K562 (cell line): ENCODE data around the gene E2F2. TPM values are rescaled to one million over a fixed set of nuclear protein-coding genes. Genes with fewer than 3 reads are reported as not detected.

Source experiments
- CC2D1A ChIP-seq: fragments of 450-650 bp; IDR thresholded peaks from 2 replicates; pipeline ENCODE4 v1.6.1; 2017; ENCODE audit warnings: mild to moderate bottlenecking
- CREM ChIP-seq: IDR thresholded peaks from 2 replicates; pipeline ENCODE4 v1.6.1; 2014; ENCODE audit warnings: antibody characterized with exemption, low read depth
- HDAC3 ChIP-seq: fragments of 450-650 bp; IDR thresholded peaks from 2 replicates; pipeline ENCODE4 v1.6.1; 2018; ENCODE audit warnings: borderline replicate concordance, mild to moderate bottlenecking, moderate library complexity; ENCODE audit not compliant: partially characterized antibody
- HIVEP1 ChIP-seq: fragments of 250-450 bp; sonication (Bioruptor Pico); IDR thresholded peaks from 2 replicates; pipeline ENCODE4 v1.4.0; 2020; ENCODE audit warnings: mild to moderate bottlenecking
- HNRNPUL1 ChIP-seq: fragments of 200-400 bp; formaldehyde crosslinking; IDR thresholded peaks from 2 replicates; pipeline ENCODE4 v1.6.1; 2017; ENCODE audit warnings: low read length
- HSF4 ChIP-seq: fragments of 250-450 bp; sonication (Bioruptor Pico); IDR thresholded peaks from 2 replicates; pipeline ENCODE4 v2.1.2; 2022; ENCODE audit warnings: mild to moderate bottlenecking, moderate library complexity, borderline replicate concordance
- L3MBTL2 ChIP-seq: fragments of 450-650 bp; IDR thresholded peaks from 2 replicates; pipeline ENCODE4 v1.6.1; 2016; ENCODE audit warnings: mild to moderate bottlenecking, moderate library complexity
- LCOR ChIP-seq: sonication (generic); formaldehyde crosslinking; IDR thresholded peaks from 2 replicates; pipeline ENCODE4 v1.8.0; 2022; ENCODE audit warnings: mild to moderate bottlenecking, missing genetic modification reagents
- SP2 ChIP-seq: IDR thresholded peaks from 2 replicates; pipeline ENCODE4 v1.6.1; 2011; ENCODE audit warnings: mild to moderate bottlenecking, low read depth, low read length, moderate library complexity; ENCODE audit not compliant: poor library complexity, severe bottlenecking; ENCODE audit errors: extremely low read depth
- SREBF1 ChIP-seq: fragments of 150-350 bp; IDR thresholded peaks from 2 replicates; pipeline ENCODE4 v1.6.1; 2014; ENCODE audit warnings: antibody characterized with exemption, low read depth, low read length, borderline replicate concordance
- STAT5A ChIP-seq: IDR thresholded peaks from 2 replicates; pipeline ENCODE4 v1.6.1; 2012; ENCODE audit warnings: low read length, inconsistent platforms, borderline replicate concordance
- TAF7 ChIP-seq: fragments of 450-650 bp; IDR thresholded peaks from 2 replicates; pipeline ENCODE4 v1.6.1; 2016; ENCODE audit warnings: missing genetic modification characterization, missing compliant biosample characterization
- YY1 ChIP-seq, 3 experiments: IDR thresholded peaks; 2 replicates each; pipeline ENCODE4 v1.6.1; 2011; ENCODE audit warnings: low read length in 2 of 3, mild to moderate bottlenecking in 2 of 3, moderate library complexity in 2 of 3, borderline replicate concordance in 1 of 3, control low read depth in 1 of 3, low read depth in 1 of 3; ENCODE audit not compliant: insufficient read depth in 3 of 3, insufficient replicate concordance in 2 of 3, control insufficient read depth in 1 of 3, insufficient read length in 1 of 3; ENCODE audit errors: extremely low read depth in 1 of 3
- ZNF282 ChIP-seq: sonication (generic); formaldehyde crosslinking; IDR thresholded peaks from 2 replicates; pipeline ENCODE4 v1.8.1; 2023; ENCODE audit warnings: missing genetic modification reagents
- ZNF551 ChIP-seq: fragments of 250-450 bp; sonication (Bioruptor Pico); IDR thresholded peaks from 2 replicates; pipeline ENCODE4 v1.5.0; 2021; ENCODE audit warnings: mild to moderate bottlenecking, moderate library complexity
- polyA plus RNA-seq, 8 experiments: library from polyadenylated mRNA; depleted of rRNA in 4 of 8; stranded (reverse) in 5 of 8; unstranded in 3 of 8; fragments of >200 nt; fragmentation: Nextera tagmentation in 2 of 8; fragmentation: Illumina TruSeq in 1 of 8; extraction: Ambion mirVana in 2 of 8; extraction: Trizol in 1 of 8; gene quantifications; 2 replicates each; pipeline versions ENCODE4 v1.2.1 to v1.2.3, GENCODE V29; 2011 to 2014; ENCODE audit warnings: inconsistent platforms in 1 of 8, missing spikeins in 1 of 8
- total RNA-seq, 7 experiments: library from RNA; depleted of rRNA in 6 of 7; stranded (reverse); fragments of >200 nt in 6 of 7; fragmentation: Illumina TruSeq in 2 of 7; extraction: Trizol in 2 of 7; gene quantifications; 2 replicates each; pipeline versions ENCODE4 v1.2.1 to v1.2.3, GENCODE V29; 2011 to 2021; ENCODE audit warnings: low replicate concordance in 1 of 7
- TF ChIP-seq, protein P1 (sequence below), 2 experiments: IDR thresholded peaks in 1 of 2; conservative IDR thresholded peaks in 1 of 2; 2 replicates each; pipeline ENCODE4 v1.6.1; 2016; ENCODE audit warnings: low read depth in 2 of 2, mild to moderate bottlenecking in 1 of 2, missing compliant biosample characterization in 1 of 2, missing genetic modification characterization in 1 of 2, moderate library complexity in 1 of 2
- TF ChIP-seq, protein P2 (sequence below): fragments of 250-450 bp; sonication (Bioruptor Pico); IDR thresholded peaks from 2 replicates; pipeline ENCODE4 v1.5.0; 2020; ENCODE audit warnings: mild to moderate bottlenecking, borderline replicate concordance
- TF ChIP-seq, protein P3 (sequence below): fragments of 450-650 bp; formaldehyde crosslinking; IDR thresholded peaks from 2 replicates; pipeline ENCODE4 v1.4.0; 2022; ENCODE audit warnings: mild to moderate bottlenecking, moderate library complexity
- TF ChIP-seq, protein P4 (sequence below): conservative IDR thresholded peaks from 2 replicates; pipeline ENCODE4 v1.6.1; 2011; ENCODE audit warnings: low read depth, mild to moderate bottlenecking, low read length; ENCODE audit not compliant: control insufficient read depth

E2F2 gene
- total and polyA plus RNA-seq, 9 of the 15 experiments (the other 6 are each of a cell fraction or from before 2014, with no cell fraction given) = 3.1 to 25.3 (median 11.4) TPM

DNA sequence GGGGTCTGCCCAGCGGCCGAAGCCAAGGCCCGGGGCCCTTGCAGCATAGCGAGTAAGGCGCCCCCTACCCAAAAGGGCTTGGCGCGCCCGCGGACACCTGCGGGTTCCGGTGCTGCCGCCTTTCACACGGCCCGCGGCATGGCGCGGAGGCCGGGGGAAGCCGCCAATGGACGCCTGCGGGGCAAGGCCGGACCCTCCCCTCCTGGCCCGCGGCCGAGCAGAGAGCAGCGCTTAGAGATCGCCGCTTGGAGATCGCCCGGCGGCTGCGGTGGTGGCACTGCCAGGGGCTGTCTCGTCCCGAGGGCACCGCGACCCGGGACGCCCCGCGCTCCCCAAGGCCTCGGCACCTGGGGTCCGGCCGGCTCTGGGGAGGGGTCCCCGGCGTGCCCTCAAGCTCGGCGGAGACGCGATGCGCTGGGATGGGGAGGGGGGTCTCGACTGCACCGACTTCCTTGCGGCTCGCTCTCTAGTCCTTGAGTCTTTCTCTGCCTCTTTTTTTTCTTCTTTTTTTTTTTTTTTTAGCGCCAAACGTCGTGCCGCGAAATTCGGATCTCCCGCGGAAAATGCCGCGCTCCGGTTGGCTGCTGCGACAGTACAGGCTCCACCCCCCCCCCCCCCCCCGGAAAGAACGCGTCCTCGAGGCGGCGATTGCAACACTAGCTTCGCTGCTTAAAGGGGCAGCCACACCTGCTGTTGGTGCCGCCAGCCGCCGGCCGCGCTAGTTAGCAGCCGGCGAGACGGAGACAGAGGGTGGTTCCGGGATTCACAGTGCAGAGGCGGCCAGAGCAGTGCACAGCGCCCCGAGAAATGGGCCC, at the start of gene E2F2 (continued):
- TF ChIP-seq, protein P1, sequence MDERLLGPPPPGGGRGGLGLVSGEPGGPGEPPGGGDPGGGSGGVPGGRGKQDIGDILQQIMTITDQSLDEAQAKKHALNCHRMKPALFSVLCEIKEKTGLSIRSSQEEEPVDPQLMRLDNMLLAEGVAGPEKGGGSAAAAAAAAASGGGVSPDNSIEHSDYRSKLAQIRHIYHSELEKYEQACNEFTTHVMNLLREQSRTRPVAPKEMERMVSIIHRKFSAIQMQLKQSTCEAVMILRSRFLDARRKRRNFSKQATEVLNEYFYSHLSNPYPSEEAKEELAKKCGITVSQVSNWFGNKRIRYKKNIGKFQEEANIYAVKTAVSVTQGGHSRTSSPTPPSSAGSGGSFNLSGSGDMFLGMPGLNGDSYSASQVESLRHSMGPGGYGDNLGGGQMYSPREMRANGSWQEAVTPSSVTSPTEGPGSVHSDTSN (CRISPR knock-in tag; IDR thresholded peaks at IDR 0.05; ENCODE audit: low read depth) = no peak
- TF ChIP-seq, protein P1 (tag; conservative IDR thresholded peaks at IDR 0.05; ENCODE audit: low read depth) = no peak
- TF ChIP-seq HDAC3 (no peak), STAT5A (0 out of 2 replicates have a peak, but pooled peaks have one; percentile 17), YY1 (IDR thresholded peaks at IDR 0.05; ENCODE audit: borderline replicate concordance in 1 of 3, control insufficient read depth in 1 of 3, extremely low read depth in 1 of 3, insufficient read depth in 3 of 3, insufficient read length in 1 of 3, insufficient replicate concordance in 2 of 3, low read depth in 1 of 3, low read length in 2 of 3) (peak in 2 of 3 experiments; percentile 36 to 74), SREBF1 (no peak), SP2 (no peak), L3MBTL2 (peak; percentile 92), CREM (peak; percentile 81), ZNF551 (CRISPR knock-in tag) (no peak), HIVEP1 (CRISPR knock-in tag) (no peak), TAF7 (tag) (peak; percentile 43; the same call in 1 of the 2 replicates), HSF4 (CRISPR knock-in tag) (no peak), HNRNPUL1 (no peak), ZNF282 (0 out of 2 replicates have a peak, but pooled peaks have one; percentile 71), LCOR (CRISPR knock-in tag) (peak; percentile 96; the same call in 1 of the 2 replicates), CC2D1A (0 out of 2 replicates have a peak, but pooled peaks have one; percentile 38)
- TF ChIP-seq, protein P2, sequence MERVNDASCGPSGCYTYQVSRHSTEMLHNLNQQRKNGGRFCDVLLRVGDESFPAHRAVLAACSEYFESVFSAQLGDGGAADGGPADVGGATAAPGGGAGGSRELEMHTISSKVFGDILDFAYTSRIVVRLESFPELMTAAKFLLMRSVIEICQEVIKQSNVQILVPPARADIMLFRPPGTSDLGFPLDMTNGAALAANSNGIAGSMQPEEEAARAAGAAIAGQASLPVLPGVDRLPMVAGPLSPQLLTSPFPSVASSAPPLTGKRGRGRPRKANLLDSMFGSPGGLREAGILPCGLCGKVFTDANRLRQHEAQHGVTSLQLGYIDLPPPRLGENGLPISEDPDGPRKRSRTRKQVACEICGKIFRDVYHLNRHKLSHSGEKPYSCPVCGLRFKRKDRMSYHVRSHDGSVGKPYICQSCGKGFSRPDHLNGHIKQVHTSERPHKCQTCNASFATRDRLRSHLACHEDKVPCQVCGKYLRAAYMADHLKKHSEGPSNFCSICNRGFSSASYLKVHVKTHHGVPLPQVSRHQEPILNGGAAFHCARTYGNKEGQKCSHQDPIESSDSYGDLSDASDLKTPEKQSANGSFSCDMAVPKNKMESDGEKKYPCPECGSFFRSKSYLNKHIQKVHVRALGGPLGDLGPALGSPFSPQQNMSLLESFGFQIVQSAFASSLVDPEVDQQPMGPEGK (CRISPR knock-in tag) = no peak
- TF ChIP-seq, protein P3, sequence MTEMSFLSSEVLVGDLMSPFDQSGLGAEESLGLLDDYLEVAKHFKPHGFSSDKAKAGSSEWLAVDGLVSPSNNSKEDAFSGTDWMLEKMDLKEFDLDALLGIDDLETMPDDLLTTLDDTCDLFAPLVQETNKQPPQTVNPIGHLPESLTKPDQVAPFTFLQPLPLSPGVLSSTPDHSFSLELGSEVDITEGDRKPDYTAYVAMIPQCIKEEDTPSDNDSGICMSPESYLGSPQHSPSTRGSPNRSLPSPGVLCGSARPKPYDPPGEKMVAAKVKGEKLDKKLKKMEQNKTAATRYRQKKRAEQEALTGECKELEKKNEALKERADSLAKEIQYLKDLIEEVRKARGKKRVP = no peak
- TF ChIP-seq, protein P4, sequence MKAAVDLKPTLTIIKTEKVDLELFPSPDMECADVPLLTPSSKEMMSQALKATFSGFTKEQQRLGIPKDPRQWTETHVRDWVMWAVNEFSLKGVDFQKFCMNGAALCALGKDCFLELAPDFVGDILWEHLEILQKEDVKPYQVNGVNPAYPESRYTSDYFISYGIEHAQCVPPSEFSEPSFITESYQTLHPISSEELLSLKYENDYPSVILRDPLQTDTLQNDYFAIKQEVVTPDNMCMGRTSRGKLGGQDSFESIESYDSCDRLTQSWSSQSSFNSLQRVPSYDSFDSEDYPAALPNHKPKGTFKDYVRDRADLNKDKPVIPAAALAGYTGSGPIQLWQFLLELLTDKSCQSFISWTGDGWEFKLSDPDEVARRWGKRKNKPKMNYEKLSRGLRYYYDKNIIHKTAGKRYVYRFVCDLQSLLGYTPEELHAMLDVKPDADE = no peak
